ACC112 (cell line): ENCODE results near the gene MIR17HG.

Source experiments
- H2AFZ ChIP-seq: fragments of 200-600 bp; sonication (generic); one replicate; pipeline ENCODE4 v1.6.0; 2017; ENCODE audit warnings: antibody characterized with exemption, low read length; ENCODE audit not compliant: unreplicated experiment
- H3K27ac ChIP-seq: fragments of 200-600 bp; sonication (generic); 2 replicates; pipeline ENCODE4 v1.5.1; 2014; ENCODE audit warnings: low read depth, mild to moderate bottlenecking, antibody characterized with exemption, low read length, moderate library complexity
- H3K27me3 ChIP-seq: fragments of 200-600 bp; sonication (generic); 2 replicates; pipeline ENCODE4 v1.6.1; 2014; ENCODE audit warnings: mild to moderate bottlenecking, antibody characterized with exemption, low read length, moderate library complexity, mixed read lengths; ENCODE audit not compliant: insufficient read depth
- H3K36me3 ChIP-seq: fragments of 200-600 bp; sonication (generic); 2 replicates; pipeline ENCODE4 v1.6.1; 2016; ENCODE audit warnings: mild to moderate bottlenecking, antibody characterized with exemption, low read length, moderate library complexity, mixed read lengths; ENCODE audit not compliant: insufficient read depth
- H3K4me1 ChIP-seq: fragments of 200-600 bp; sonication (generic); one replicate; pipeline ENCODE4 v1.6.1; 2016; ENCODE audit warnings: low read length, mixed read lengths; ENCODE audit not compliant: insufficient read depth, unreplicated experiment, control insufficient read depth
- H3K4me3 ChIP-seq: fragments of 200-600 bp; sonication (generic); 2 replicates; pipeline ENCODE4 v1.5.1; 2014; ENCODE audit warnings: mild to moderate bottlenecking, low read depth, low read length
- H3K79me2 ChIP-seq: fragments of 200-600 bp; sonication (generic); one replicate; pipeline ENCODE4 v1.6.0; 2016; ENCODE audit warnings: low read length; ENCODE audit not compliant: control insufficient read depth, unreplicated experiment, insufficient read depth

The MIR17HG gene

GRCh38 chr13:91368676-91369440, 21.4 kb downstream of the MIR17HG start:
- Histone ChIP-seq H2AFZ (no peak overlapping the region), H3K4me3 (no peak overlapping the region), H3K27ac (no peak overlapping the region), H3K79me2 (no peaks in the 10 kb centered on the region), H3K27me3 (peaks cover 9% of the 10 kb centered on the region; the same call in 1 of the 2 replicates), H3K36me3 (no peaks in the 10 kb centered on the region), H3K4me1 (no peaks in the 10 kb centered on the region)

- no peaks in the 10 kb centered on the region for H3K79me2 ChIP-seq
- H3K4me1 ChIP-seq = no peaks in the 10 kb centered on the region
- H3K4me3 ChIP-seq = no peak overlapping the region
- H3K27me3 ChIP-seq = peaks cover 9% of the 10 kb centered on the region; the same call in 1 of the 2 replicates
- H3K27ac ChIP-seq = no peak overlapping the region
- no peak overlapping the region for H2AFZ ChIP-seq
- no peaks in the 10 kb centered on the region for H3K36me3 ChIP-seq
Measured at GRCh38 chr13:91369441-91369831, 21.9 kb downstream of the MIR17HG start.

- Histone ChIP-seq H3K4me3 (no peak overlapping the region), H3K36me3 (no peaks in the 10 kb centered on the region), H3K4me1 (no peaks in the 10 kb centered on the region), H3K79me2 (no peaks in the 10 kb centered on the region), H2AFZ (no peak overlapping the region), H3K27me3 (peaks cover 9% of the 10 kb centered on the region; the same call in 1 of the 2 replicates), H3K27ac (no peak overlapping the region)
Measured at GRCh38 chr13:91370501-91370900, 23.0 kb downstream of the MIR17HG start.

- H3K4me3 ChIP-seq = no peak overlapping the region
Measured at GRCh38 chr13:91372911-91373310, 25.4 kb downstream of the MIR17HG start.

GRCh38 chr13:91375116-91375729, 27.7 kb downstream of the MIR17HG start:
- H3K36me3 ChIP-seq = no peaks in the 10 kb centered on the region
- no peak overlapping the region for H2AFZ ChIP-seq
- H3K79me2 ChIP-seq = no peaks in the 10 kb centered on the region
- H3K27me3 ChIP-seq = peaks cover 9% of the 10 kb centered on the region; the same call in 1 of the 2 replicates
- no peak overlapping the region for H3K4me3 ChIP-seq
- H3K27ac ChIP-seq = no peak overlapping the region
- H3K4me1 ChIP-seq = no peaks in the 10 kb centered on the region

More at GRCh38 chr13:91372911-91373310, 25.4 kb downstream of the MIR17HG start:
- Histone ChIP-seq H3K4me1 (no peaks in the 10 kb centered on the region), H3K27me3 (peaks cover 9% of the 10 kb centered on the region; the same call in 1 of the 2 replicates), H2AFZ (no peak overlapping the region), H3K79me2 (no peaks in the 10 kb centered on the region), H3K27ac (no peak overlapping the region), H3K36me3 (no peaks in the 10 kb centered on the region)

GRCh38 chr13:91381371-91381770, 33.9 kb downstream of the MIR17HG start:
- Histone ChIP-seq H3K79me2 (no peaks in the 10 kb centered on the region), H3K27ac (no peak overlapping the region), H3K36me3 (no peaks in the 10 kb centered on the region), H3K4me3 (no peak overlapping the region), H3K27me3 (peaks cover 23% of the 10 kb centered on the region), H3K4me1 (no peaks in the 10 kb centered on the region), H2AFZ (no peak overlapping the region)

GRCh38 chr13:91383836-91384235, 36.3 kb downstream of the MIR17HG start:
- Histone ChIP-seq H3K79me2 (no peaks in the 10 kb centered on the region), H3K36me3 (no peaks in the 10 kb centered on the region), H3K27ac (no peak overlapping the region), H3K4me1 (no peaks in the 10 kb centered on the region), H2AFZ (no peak overlapping the region), H3K4me3 (no peak overlapping the region), H3K27me3 (peaks cover 41% of the 10 kb centered on the region)

GRCh38 chr13:91384896-91385295, 37.4 kb downstream of the MIR17HG start:
- Histone ChIP-seq H3K27ac (no peak overlapping the region), H3K27me3 (peaks cover 48% of the 10 kb centered on the region), H3K79me2 (no peaks in the 10 kb centered on the region), H2AFZ (no peak overlapping the region), H3K36me3 (no peaks in the 10 kb centered on the region), H3K4me3 (no peak overlapping the region), H3K4me1 (no peaks in the 10 kb centered on the region)

GRCh38 chr13:91389186-91389585, 41.7 kb downstream of the MIR17HG start:
- Histone ChIP-seq H3K4me1 (no peaks in the 10 kb centered on the region), H3K4me3 (no peak overlapping the region), H3K27me3 (peaks cover 67% of the 10 kb centered on the region), H3K79me2 (no peaks in the 10 kb centered on the region), H2AFZ (no peak overlapping the region), H3K27ac (no peak overlapping the region), H3K36me3 (no peaks in the 10 kb centered on the region)

GRCh38 chr13:91397595-91397994, 50.1 kb downstream of the MIR17HG start:
- H3K27ac ChIP-seq = no peak overlapping the region
- no peaks in the 10 kb centered on the region for H3K79me2 ChIP-seq
- no peak overlapping the region for H2AFZ ChIP-seq
- no peak overlapping the region for H3K4me3 ChIP-seq
- no peaks in the 10 kb centered on the region for H3K4me1 ChIP-seq
- H3K27me3 ChIP-seq = peaks cover 90% of the 10 kb centered on the region
- no peaks in the 10 kb centered on the region for H3K36me3 ChIP-seq
